Mesothelial cell of epicardium (in vitro differentiated cells): Measurements from ENCODE around the gene TIMMDC1. TPM values are rescaled to one million over a fixed set of nuclear protein-coding genes. Genes with fewer than 3 reads are reported as not detected.

Experiments
- DNase-seq, 2 experiments: peaks; one replicate each; pipeline ENCODE4 v3.0.0; 2021; ENCODE audit warnings: low spot score in 2 of 2; ENCODE audit not compliant: unreplicated experiment in 2 of 2
- H3K27ac Mint-ChIP-seq: 2 replicates; pipeline ENCODE4 v1.8.0; 2021; ENCODE audit warnings: mixed read lengths
- H3K27me3 Mint-ChIP-seq: 2 replicates; pipeline ENCODE4 v1.8.0; 2021; ENCODE audit warnings: low read depth, mixed read lengths
- H3K36me3 Mint-ChIP-seq: 2 replicates; pipeline ENCODE4 v1.8.0; 2021; ENCODE audit warnings: mixed read lengths
- H3K4me1 Mint-ChIP-seq: 2 replicates; pipeline ENCODE4 v1.8.0; 2021; ENCODE audit warnings: mixed read lengths
- H3K4me3 Mint-ChIP-seq: 2 replicates; pipeline ENCODE4 v1.8.0; 2021; ENCODE audit warnings: mild to moderate bottlenecking, moderate library complexity, mixed read lengths
- H3K9me3 Mint-ChIP-seq: 2 replicates; pipeline ENCODE4 v1.8.0; 2021; ENCODE audit warnings: mixed read lengths
- CTCF ChIP-seq: fragments of 200-600 bp; sonication (generic); IDR thresholded peaks from one replicate; pipeline ENCODE4 v1.5.0; 2021; ENCODE audit warnings: antibody characterized with exemption; ENCODE audit not compliant: unreplicated experiment
- total RNA-seq: library from RNA; stranded (reverse); gene quantifications from 3 replicates; pipeline ENCODE4 v1.2.1, GENCODE V29; 2021

The TIMMDC1 gene
- total RNA-seq, 1 donor from 2014 or later = 102 TPM

DNA sequence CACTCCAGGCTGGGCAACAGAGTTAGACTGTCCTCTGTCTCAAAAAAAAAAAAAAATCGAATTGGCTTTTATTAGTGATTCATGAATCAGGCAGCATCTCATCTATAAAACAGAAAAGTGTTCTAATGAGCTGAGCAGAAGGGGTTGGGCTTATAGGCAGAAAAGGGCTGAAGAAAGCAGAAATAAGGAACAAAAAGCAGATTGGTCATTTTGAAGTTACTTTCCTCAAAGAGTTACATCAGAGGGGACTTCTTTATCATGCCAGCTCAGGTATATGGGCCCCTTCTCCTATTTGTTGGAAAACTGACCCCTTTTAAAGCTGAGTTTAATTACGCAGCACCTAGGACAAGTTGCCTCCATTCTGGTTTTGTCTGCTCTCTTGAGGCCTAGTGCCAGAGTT lies 30.3 kb upstream of the TIMMDC1 start:
- peaks cover 6% of the 10 kb centered on the region for H3K36me3 Mint-ChIP-seq
- H3K9me3 Mint-ChIP-seq = no peaks in the 10 kb centered on the region
- peak overlapping the region; percentile 81 for H3K27ac Mint-ChIP-seq
- peaks cover 31% of the 10 kb centered on the region for H3K4me1 Mint-ChIP-seq
- peak overlapping the region; percentile 88 for H3K4me3 Mint-ChIP-seq
- no peak for DNase-seq
- TF ChIP-seq CTCF = no peak
- peaks cover 1% of the 10 kb centered on the region for H3K27me3 Mint-ChIP-seq

- Mint-ChIP-seq H3K36me3 (peaks cover 6% of the 10 kb centered on the region), H3K9me3 (no peaks in the 10 kb centered on the region), H3K27me3 (no peaks in the 10 kb centered on the region), H3K27ac (peak overlapping the region; percentile 86), H3K4me1 (peaks cover 25% of the 10 kb centered on the region), H3K4me3 (peak overlapping the region; percentile 88)
- no peak for TF ChIP-seq CTCF
- no peak for DNase-seq
Observed at GRCh38 chr3:119469418-119470189, 28.7 kb upstream of the TIMMDC1 start.

DNA sequence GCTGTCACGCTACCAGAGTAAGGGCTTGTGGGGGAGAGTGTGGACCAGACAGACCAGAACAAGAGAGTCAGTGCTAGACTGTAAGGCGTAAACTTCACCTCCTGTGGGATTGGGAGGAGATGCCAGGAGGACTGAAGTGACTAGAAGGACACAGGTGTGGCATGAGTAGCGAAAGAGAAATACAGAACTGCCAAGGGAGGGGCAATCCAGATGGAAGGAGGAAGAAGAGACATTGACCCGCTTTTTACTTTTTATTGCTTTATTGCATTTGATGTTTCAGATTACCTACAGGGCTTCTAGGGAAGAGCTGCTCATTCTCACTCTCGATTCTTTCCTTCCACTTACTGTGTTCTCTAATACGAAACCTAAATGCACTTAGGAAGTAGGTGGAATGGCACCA lies 27.5 kb upstream of the TIMMDC1 start:
- Mint-ChIP-seq H3K27me3 (no peaks in the 10 kb centered on the region), H3K4me1 (peaks cover 25% of the 10 kb centered on the region), H3K27ac (no peak overlapping the region), H3K36me3 (peaks cover 9% of the 10 kb centered on the region), H3K4me3 (no peak overlapping the region), H3K9me3 (no peaks in the 10 kb centered on the region)
- TF ChIP-seq CTCF = no peak
- no peak for DNase-seq

DNA sequence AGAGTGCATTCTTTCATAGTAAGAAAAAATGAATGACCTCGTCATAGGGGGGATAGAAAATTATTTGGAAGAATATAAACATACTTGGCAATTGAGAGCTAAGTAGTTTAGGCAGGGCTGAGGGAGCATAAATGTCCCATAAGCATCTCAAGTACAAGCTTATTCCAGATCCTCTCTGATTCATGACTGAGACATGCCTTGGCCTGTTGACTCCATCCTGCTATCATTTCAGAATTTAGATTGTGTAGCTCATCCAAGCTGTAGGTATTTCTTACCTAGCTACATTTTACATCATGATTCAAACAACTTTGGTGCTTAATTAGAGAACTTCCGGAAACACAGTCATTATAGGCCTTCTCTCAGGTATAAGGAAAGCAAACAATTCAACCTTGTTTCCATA lies 17.3 kb upstream of the TIMMDC1 start:
- Mint-ChIP-seq H3K27ac (no peak overlapping the region), H3K36me3 (peaks cover 24% of the 10 kb centered on the region), H3K4me3 (no peak overlapping the region)

GRCh38 chr3:119483101-119483500 lies 15.2 kb upstream of the TIMMDC1 start:
- Mint-ChIP-seq H3K4me3 (no peak overlapping the region), H3K27me3 (no peaks in the 10 kb centered on the region), H3K9me3 (no peaks in the 10 kb centered on the region), H3K27ac (no peak overlapping the region), H3K4me1 (no peaks in the 10 kb centered on the region), H3K36me3 (peaks cover 23% of the 10 kb centered on the region)
- DNase-seq = no peak
- no peak for TF ChIP-seq CTCF

More for the DNA sequence above, 17.3 kb upstream of the TIMMDC1 start:
- H3K27me3 Mint-ChIP-seq = no peaks in the 10 kb centered on the region
- H3K4me1 Mint-ChIP-seq = no peaks in the 10 kb centered on the region
- no peaks in the 10 kb centered on the region for H3K9me3 Mint-ChIP-seq
- TF ChIP-seq CTCF = no peak
- DNase-seq = no peak

DNA sequence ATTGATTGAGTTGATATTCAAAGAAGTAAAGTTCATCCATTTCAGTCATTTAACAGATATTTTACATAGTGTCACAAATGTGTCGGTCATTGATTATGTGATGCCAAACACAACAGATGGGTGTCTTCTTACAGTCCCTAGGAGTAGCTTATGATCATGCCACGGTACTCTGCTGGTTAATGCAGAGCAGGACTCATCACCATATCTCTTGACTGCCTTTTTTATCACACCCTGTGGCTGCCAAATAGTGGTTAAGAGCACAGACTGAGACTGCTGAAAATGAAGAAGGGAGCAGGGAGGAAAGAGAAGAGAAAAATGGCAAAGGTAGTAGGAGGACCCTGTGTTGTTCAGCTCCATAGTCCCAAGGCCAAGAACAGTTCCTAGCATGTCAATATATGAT lies 12.8 kb upstream of the TIMMDC1 start:
- Mint-ChIP-seq H3K4me1 (no peaks in the 10 kb centered on the region), H3K4me3 (no peak overlapping the region), H3K9me3 (no peaks in the 10 kb centered on the region), H3K36me3 (peaks cover 15% of the 10 kb centered on the region), H3K27me3 (no peaks in the 10 kb centered on the region), H3K27ac (no peak overlapping the region)
- no peak for DNase-seq
- TF ChIP-seq CTCF = no peak
